Fibroblast of lung (primary cell): ENCODE measurements around the gene UBE2H.

Experiments
- CTCF ChIP-seq, 2 donors: IDR thresholded peaks in 1 of 2; conservative IDR thresholded peaks in 1 of 2; 1 replicate in 1 of 2; 2 replicates in 1 of 2; pipeline ENCODE4 v1.5.1; 2011 to 2012; ENCODE audit warnings: low read length in 2 of 2, control low read depth in 1 of 2, inconsistent platforms in 1 of 2, low read depth in 1 of 2, mild to moderate bottlenecking in 1 of 2
- EZH2 ChIP-seq: IDR thresholded peaks from 2 replicates; pipeline ENCODE4 v1.5.1; 2012; ENCODE audit warnings: low read length, control low read depth, mild to moderate bottlenecking; ENCODE audit errors: missing control alignments

GRCh38 chr7:129851174-129851573, 101.6 kb downstream of the UBE2H start:
- TF ChIP-seq CTCF (conservative IDR thresholded peaks at IDR 0.05 in 1 of 2, IDR thresholded peaks at IDR 0.05 in 1 of 2; ENCODE audit: low read depth in 1 of 2, low read length in 2 of 2) (no peak), EZH2 (no peak)
